Ovary (tissue), 3 donors: ENCODE results near the gene KCNH8.

ENCODE experiments used
- EP300 ChIP-seq: sonication (generic); formaldehyde crosslinking; IDR thresholded peaks from one replicate; pipeline ENCODE4 v1.6.1; 2017; ENCODE audit warnings: antibody characterized with exemption
- POLR2A ChIP-seq: fragments of 450-650 bp; IDR thresholded peaks from one replicate; pipeline ENCODE4 v1.6.1; 2017; ENCODE audit warnings: antibody characterized with exemption, mild to moderate bottlenecking, moderate library complexity
- TF ChIP-seq, protein P1 (sequence below), 3 donors: fragments of 450-650 bp in 2 of 3; fragments of 200-600 bp in 1 of 3; IDR thresholded peaks; one replicate each; pipeline versions ENCODE4 v1.5.1 to v1.8.0; 2016 to 2022; ENCODE audit warnings: antibody characterized with exemption in 3 of 3, mild to moderate bottlenecking in 1 of 3
- donor health status: DM: no; HTN: no; CAD: no.

GRCh38 chr3:19264424-19264823 lies 116.1 kb downstream of the KCNH8 start:
- TF ChIP-seq, protein P1, sequence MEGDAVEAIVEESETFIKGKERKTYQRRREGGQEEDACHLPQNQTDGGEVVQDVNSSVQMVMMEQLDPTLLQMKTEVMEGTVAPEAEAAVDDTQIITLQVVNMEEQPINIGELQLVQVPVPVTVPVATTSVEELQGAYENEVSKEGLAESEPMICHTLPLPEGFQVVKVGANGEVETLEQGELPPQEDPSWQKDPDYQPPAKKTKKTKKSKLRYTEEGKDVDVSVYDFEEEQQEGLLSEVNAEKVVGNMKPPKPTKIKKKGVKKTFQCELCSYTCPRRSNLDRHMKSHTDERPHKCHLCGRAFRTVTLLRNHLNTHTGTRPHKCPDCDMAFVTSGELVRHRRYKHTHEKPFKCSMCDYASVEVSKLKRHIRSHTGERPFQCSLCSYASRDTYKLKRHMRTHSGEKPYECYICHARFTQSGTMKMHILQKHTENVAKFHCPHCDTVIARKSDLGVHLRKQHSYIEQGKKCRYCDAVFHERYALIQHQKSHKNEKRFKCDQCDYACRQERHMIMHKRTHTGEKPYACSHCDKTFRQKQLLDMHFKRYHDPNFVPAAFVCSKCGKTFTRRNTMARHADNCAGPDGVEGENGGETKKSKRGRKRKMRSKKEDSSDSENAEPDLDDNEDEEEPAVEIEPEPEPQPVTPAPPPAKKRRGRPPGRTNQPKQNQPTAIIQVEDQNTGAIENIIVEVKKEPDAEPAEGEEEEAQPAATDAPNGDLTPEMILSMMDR (IDR thresholded peaks at IDR 0.05), result no peak
- TF ChIP-seq POLR2A (no peak), EP300 (no peak)
